Dendritic cell treated with granulocyte-macrophage colony-stimulating factor and Interleukin-4, amounts not matched to agents 40 ng/mL and 50 ng/mL, for 4 days (primary cell): ENCODE results near the gene GGA1.

Experiments
- H3K27ac Mint-ChIP-seq: one replicate; pipeline ENCODE4 v1.8.0; 2022; ENCODE audit warnings: mild to moderate bottlenecking, mixed read lengths
- H3K27me3 Mint-ChIP-seq: one replicate; pipeline ENCODE4 v1.8.0; 2022; ENCODE audit warnings: mild to moderate bottlenecking, mixed read lengths
- H3K36me3 Mint-ChIP-seq: one replicate; pipeline ENCODE4 v1.8.0; 2022; ENCODE audit warnings: low read depth, mixed read lengths
- H3K4me1 Mint-ChIP-seq: one replicate; pipeline ENCODE4 v1.8.0; 2022; ENCODE audit warnings: low read depth, mixed read lengths
- H3K4me3 Mint-ChIP-seq: one replicate; pipeline ENCODE4 v1.8.0; 2022; ENCODE audit warnings: mild to moderate bottlenecking, moderate library complexity, mixed read lengths
- H3K9me3 Mint-ChIP-seq: one replicate; pipeline ENCODE4 v1.8.0; 2022; ENCODE audit warnings: mixed read lengths
- intact Hi-C: fragments of 100-400 bp; cut with micrococcal nuclease; formaldehyde crosslinking; loops from one replicate; pipeline ENCODE4 v1.15.0; 2022

Gene GGA1

DNA sequence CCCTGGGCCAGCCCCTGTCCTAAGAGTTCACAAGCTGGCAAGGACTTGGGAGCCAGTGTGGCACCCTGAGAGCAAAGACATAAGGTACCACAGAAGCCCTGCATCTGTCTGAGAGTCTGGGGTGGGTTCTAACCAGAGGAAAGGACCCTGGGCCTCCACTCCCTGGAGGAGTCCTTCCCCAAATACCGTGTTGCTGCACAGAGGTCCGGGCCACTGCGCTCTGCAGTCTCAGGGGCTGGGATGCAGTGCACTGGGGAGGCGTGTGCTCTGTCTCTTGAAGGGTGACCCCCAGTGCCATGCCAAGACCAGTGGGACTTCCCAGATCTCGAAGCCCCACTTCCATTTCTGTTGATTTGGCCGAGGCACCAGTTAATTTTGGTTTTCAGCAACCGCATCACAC is 26.5 kb downstream of the GGA1 start:
- H3K27me3 Mint-ChIP-seq, result no peaks in the 10 kb centered on the region
- H3K27ac Mint-ChIP-seq, result peak overlapping the region; percentile 87
- intact Hi-C loops, result loop anchor here (10.0 kb wide), 1 partner anchor 100 kb away; no protein-coding TSS in a partner anchor
- H3K4me3 Mint-ChIP-seq, result peak overlapping the region; percentile 62
- H3K9me3 Mint-ChIP-seq, result no peaks in the 10 kb centered on the region
- H3K4me1 Mint-ChIP-seq, result peaks cover 84% of the 10 kb centered on the region
- H3K36me3 Mint-ChIP-seq, result peaks cover 43% of the 10 kb centered on the region

DNA sequence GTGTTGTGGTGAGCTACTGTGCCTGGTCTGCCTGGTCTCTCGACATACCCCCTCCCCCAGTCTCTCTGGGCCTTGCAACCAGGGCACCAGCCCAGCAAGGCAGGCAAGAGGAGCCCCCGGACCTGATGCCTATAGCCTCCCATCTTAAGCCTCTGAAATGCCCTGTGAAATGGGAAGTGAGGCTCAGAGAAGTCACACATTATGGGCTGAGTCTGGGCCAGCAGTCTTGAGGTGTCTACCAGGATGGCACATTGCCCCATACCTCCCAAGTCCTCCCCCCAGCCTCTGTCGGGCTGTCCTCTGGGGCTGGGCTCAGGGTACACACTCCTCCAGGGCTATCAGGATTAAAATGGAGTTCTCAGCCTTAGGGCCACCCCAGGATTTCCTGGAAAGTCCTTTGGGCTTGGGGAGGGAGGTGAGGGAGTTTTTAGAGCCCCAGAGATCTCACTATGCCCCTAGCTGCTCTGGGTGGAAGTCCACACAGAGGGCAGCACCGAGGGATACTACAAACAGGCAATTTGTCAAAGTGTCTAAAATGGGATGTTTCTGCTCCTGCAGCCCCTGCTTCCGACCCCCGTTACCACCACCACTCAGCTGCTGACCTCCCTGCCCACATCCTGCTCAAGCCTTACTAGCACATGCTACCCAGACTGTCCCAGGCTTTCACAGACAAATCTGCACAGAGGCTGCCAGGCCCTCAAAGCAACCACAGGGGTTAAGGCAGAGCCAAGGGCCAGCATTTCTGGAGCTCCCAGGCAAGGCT is 27.7 kb downstream of the GGA1 start:
- no peaks in the 10 kb centered on the region for H3K9me3 Mint-ChIP-seq
- peak overlapping the region; percentile 87 for H3K27ac Mint-ChIP-seq
- no peaks in the 10 kb centered on the region for H3K27me3 Mint-ChIP-seq
- intact Hi-C loops, result loop anchor here (10.0 kb wide), 1 partner anchor 98 kb away; no protein-coding TSS in a partner anchor
- peaks cover 80% of the 10 kb centered on the region for H3K4me1 Mint-ChIP-seq
- peak overlapping the region; percentile 32 for H3K4me3 Mint-ChIP-seq
- peaks cover 43% of the 10 kb centered on the region for H3K36me3 Mint-ChIP-seq

DNA sequence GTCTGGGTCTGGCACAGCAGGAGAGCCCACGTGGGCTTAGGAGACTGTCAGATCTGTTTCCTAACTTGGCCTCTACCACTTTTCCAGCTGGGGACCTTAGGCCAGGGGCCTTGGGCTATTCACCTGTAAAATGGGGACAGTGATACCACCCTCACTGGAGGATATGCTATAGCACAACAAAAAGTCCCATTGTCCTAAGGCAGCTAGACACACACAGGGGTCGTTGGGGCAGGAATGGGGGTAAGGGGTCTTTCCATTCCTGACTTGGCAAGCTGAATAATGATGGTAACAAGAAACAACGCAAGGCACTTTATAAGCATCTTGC is 28.3 kb downstream of the GGA1 start:
- peaks cover 43% of the 10 kb centered on the region for H3K36me3 Mint-ChIP-seq
- H3K27me3 Mint-ChIP-seq, result no peaks in the 10 kb centered on the region
- intact Hi-C loops, result loop anchor here (10.0 kb wide), 1 partner anchor 98 kb away; no protein-coding TSS in a partner anchor
- H3K9me3 Mint-ChIP-seq, result no peaks in the 10 kb centered on the region
- peak overlapping the region; percentile 87 for H3K27ac Mint-ChIP-seq
- H3K4me1 Mint-ChIP-seq, result peaks cover 80% of the 10 kb centered on the region
- peak overlapping the region; percentile 32 for H3K4me3 Mint-ChIP-seq

DNA sequence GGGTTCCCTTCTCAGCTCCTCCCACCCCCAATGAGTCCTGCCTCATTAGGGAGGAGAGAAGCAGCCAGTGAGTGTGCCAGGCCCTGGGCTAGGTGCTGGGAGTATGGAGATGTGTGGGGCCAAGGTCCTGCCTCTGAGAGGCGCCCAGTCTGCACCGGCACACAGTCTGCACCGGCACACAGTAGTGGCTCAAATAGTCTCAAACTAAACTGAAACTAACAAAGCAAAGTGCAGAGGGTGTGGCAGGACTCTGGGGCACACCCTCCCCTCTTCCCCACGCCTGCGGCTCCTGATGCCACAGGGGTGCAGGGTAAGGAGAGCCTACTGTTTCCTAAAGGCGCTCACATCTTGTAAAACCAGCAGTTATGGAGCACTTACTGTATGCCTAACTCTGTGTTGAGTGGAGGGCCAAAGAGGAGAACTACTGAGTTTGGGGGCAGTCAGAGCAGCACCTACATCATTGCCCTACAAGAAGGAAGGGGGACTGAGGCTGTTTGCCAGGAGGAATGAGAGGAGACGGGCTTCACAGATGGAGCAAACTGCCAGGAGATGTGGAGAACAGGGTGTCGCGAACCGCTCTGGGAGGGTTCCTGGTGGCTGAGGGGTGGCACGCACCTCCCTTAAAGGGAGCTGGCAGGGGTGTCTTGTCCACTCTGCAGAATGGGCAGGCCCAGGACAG is 29.9 kb downstream of the GGA1 start:
- Mint-ChIP-seq H3K4me1 (peaks cover 80% of the 10 kb centered on the region), H3K9me3 (no peaks in the 10 kb centered on the region), H3K4me3 (peak overlapping the region; percentile 98), H3K36me3 (peaks cover 44% of the 10 kb centered on the region), H3K27me3 (no peaks in the 10 kb centered on the region), H3K27ac (peak overlapping the region; percentile 87)
- intact Hi-C loops, result loop anchor here (10.0 kb wide), 1 partner anchor 96 kb away; no protein-coding TSS in a partner anchor

DNA sequence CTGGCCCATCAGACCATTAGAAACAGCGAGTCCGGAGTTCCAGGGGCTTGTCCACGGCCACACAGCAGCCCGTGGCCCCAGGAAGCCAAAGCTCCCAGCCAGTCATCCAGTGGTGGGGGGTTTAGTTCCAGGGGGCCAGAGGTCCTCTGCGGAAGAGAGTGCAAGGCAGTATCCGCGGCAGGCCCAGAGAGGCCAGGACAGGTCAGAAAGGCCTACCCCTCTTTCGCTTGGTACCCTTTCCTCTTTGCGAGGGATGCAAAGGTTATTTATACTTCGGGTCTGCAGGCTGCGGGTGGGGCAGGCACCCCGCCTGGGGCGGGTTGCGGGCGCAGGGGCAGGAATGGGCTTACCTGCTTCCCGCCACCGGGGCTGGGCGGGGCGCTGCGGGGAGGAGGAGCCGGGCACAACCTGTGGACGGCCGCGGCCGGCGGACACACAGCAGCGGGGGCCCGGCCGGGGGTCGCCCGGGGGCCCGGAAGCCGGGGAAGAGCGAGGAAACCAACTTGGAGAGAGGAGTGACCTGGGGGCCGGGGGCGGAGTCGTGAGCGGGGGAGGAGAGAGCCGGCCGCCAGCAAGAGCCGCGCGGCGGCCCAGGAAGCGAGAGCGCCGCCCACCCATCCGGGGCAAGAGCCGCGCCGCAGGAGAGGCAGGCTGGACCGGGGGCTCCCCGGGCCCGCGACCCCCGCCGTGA is 30.6 kb downstream of the GGA1 start, which contains the start of gene SH3BP1:
Gene SH3BP1 (plus strand): TSS at position 600 of the 691 bp plus-strand sequence. CDS start 119 bp downstream, outside the sequence.
- Mint-ChIP-seq H3K27me3 (no peaks in the 10 kb centered on the region), H3K36me3 (peaks cover 51% of the 10 kb centered on the region), H3K4me1 (peaks cover 77% of the 10 kb centered on the region), H3K9me3 (no peaks in the 10 kb centered on the region), H3K27ac (peak within 1 kb of the TSS; percentile 87), H3K4me3 (peak within 1 kb of the TSS; percentile 98)
- intact Hi-C loops, result loop anchor here (10.0 kb wide), 1 partner anchor 96 kb away; no protein-coding TSS in a partner anchor

DNA sequence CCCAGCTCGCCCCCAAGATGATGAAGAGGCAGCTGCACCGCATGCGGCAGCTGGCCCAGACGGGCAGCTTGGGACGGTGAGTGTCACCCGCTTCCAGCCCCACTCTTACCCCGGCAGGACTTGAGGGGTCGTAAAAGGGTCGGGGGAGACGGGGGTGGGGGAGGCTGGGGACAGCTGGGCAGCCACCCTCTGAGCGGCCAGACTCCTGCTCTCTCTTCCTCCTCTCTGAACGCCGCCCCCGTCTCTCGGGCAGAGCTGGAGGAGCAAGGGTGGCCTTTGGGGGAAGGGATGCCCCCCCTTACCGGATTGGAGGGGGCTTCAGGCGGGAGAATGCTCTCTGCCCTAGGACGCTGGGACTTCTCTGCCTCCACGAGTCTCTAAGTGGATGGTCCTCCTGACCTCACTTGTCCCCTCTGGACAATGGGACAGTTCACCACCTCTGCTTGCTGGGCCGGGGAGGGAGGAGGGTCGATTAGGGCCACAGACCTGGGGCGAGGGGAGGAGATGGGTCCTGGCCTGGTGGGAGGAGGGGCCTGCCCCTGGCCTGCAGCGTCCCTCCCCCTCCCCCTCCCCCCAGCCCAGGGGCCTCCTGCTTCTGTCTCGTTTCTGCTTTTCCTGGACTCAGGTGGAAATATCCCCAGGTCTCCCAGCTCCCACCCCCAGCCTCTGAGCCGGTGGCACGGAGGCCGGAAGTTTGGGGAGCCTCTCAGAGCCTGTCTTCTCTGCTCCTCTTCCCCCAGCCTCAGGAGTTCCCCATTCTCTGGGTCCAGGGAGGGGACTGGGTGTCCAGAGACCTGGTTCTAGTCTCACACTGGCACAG is 31.3 kb downstream of the GGA1 start:
- Mint-ChIP-seq H3K4me1 (peaks cover 77% of the 10 kb centered on the region), H3K4me3 (peak overlapping the region; percentile 98), H3K9me3 (no peaks in the 10 kb centered on the region), H3K27ac (peak overlapping the region; percentile 87), H3K27me3 (no peaks in the 10 kb centered on the region), H3K36me3 (peaks cover 59% of the 10 kb centered on the region)
- intact Hi-C loops, result loop anchor here (5.0 to 10.0 kb wide), 2 partner anchors 42 to 95 kb away; no protein-coding TSS in a partner anchor

DNA sequence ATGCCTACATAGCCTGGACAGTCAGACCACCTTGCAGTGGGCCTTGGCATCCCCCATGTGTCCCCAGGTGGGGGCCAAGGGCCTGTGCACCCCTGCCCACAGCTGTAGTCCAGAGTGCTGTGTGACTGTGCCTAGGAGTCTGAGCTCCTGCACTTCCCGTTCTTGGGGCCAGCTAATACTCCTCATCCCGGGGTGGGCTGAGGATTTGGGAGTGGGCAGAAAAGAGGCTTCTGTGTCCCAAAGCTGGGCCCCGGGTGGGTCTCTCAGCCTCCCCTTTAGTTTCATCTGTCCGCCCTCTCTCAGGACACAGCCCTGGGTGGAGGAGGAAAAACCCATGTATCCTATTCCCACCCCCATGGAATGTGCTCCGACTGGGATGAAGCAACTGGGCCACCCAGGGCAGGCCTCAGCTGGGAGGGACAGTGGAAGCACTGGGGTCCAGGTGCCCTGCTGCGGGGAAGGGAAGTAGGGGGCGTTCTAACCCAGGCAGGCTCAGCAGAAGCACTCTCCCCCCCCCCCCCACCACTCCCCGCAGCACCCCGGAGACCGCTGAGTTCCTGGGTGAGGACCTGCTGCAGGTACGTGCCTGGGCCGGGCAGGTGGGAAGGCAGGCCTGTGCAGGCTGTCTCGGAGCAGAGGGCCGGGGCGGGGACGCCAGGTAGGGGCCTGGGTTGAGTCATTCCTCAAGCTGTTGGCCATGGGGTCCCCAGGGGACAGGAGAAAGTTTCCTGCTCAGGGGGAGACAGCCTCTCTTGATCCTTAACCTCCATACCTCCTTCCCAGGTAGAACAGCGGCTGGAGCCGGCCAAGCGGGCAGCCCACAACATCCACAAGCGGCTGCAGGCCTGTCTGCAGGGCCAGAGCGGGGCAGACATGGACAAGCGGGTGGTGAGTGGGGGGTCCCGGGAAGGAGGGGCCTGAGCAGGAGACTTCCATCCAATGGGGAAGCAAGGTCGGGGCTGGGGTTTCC is 32.2 kb downstream of the GGA1 start:
- Mint-ChIP-seq H3K27me3 (no peaks in the 10 kb centered on the region), H3K27ac (peak overlapping the region; percentile 87), H3K9me3 (no peaks in the 10 kb centered on the region), H3K4me3 (peak overlapping the region; percentile 98), H3K36me3 (peaks cover 68% of the 10 kb centered on the region), H3K4me1 (peaks cover 76% of the 10 kb centered on the region)
- intact Hi-C loops, result loop anchor here (5.0 kb wide), 1 partner anchor 41 kb away; no protein-coding TSS in a partner anchor

DNA sequence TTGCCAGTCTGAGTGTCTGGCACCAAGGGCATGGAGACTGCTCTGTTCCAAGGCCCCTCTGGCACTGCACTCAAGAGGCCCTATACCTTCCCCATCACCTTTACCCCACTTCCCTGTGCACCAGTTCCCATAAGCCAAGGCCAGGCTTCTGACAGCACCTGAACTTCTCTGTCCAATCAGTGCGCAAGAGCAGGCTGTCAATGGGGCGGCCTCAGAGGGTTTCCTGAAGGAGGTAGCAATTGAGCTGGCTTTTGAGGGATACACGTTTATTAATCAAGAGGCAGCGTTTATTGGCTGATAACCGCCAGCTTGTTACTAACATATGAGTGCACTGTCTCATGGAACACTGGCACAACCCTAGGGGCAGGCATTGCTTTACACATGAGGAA is 32.9 kb downstream of the GGA1 start:
- peaks cover 71% of the 10 kb centered on the region for H3K4me1 Mint-ChIP-seq

DNA sequence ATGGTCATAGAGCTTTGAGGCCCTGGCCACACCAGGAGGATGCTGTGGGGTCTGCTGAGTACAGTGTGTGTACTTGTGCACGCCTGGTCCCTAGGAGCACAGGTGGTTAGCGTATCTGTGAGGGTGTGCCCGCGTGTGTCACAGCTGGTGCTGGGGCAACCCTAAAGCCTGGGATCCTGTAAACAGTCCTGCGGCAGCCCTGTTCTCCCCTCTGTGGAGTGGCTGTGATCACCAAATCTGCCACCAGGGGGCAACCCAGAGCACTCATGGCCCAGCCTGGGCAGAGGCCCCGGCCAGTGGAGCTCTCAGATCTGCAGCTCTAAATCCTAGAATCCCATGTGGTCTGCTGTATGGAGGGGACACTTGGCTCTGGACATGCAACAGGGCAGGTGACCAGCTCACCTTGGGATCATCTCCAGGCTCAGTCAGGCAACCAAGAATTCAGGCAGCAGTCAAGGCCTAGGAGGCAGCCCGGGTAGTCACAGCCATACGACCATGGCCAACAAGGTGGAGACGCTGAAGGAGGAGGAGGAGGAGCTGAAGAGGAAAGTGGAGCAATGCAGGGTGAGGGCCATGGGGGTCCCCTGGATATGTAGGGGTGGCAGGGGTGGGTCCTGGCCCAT is 34.7 kb downstream of the GGA1 start:
- no peaks in the 10 kb centered on the region for H3K9me3 Mint-ChIP-seq
- H3K36me3 Mint-ChIP-seq, result peaks cover 92% of the 10 kb centered on the region
- peaks cover 55% of the 10 kb centered on the region for H3K4me1 Mint-ChIP-seq
- H3K4me3 Mint-ChIP-seq, result peak overlapping the region; percentile 40
- no peaks in the 10 kb centered on the region for H3K27me3 Mint-ChIP-seq
- intact Hi-C loops, result loop anchor here (5.0 kb wide), 1 partner anchor 39 kb away; no protein-coding TSS in a partner anchor
- H3K27ac Mint-ChIP-seq, result peak overlapping the region; percentile 71

More for the DNA sequence above, 32.9 kb downstream of the GGA1 start:
- H3K27ac Mint-ChIP-seq, result no peak overlapping the region
- H3K27me3 Mint-ChIP-seq, result no peaks in the 10 kb centered on the region
- H3K9me3 Mint-ChIP-seq, result no peaks in the 10 kb centered on the region
- H3K36me3 Mint-ChIP-seq, result peaks cover 74% of the 10 kb centered on the region
- peak overlapping the region; percentile 98 for H3K4me3 Mint-ChIP-seq
- intact Hi-C loops, result loop anchor here (5.0 kb wide), 1 partner anchor 41 kb away; no protein-coding TSS in a partner anchor

DNA sequence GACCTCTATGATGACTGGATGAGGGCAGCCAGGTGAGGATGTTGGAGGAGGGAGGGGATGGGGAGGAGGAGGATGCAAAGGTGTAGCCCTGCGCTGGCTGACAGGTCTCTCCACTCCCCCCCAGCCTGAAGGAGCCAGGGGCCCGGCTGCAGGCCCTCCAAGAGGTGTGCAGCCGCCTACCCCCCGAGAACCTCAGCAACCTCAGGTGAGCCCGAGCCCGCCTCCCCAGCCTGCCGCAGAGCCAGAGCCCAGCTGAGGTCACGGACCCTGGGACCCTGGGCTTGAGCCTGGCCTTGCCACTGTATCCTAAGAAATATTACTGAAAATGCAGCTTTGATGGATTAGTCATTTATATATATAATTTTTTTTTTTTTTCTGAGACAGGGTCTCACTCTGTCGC is 38.7 kb downstream of the GGA1 start:
- intact Hi-C loops, result no loop called here
- no peaks in the 10 kb centered on the region for H3K9me3 Mint-ChIP-seq
- H3K36me3 Mint-ChIP-seq, result peaks cover 100% of the 10 kb centered on the region
- peaks cover 35% of the 10 kb centered on the region for H3K4me1 Mint-ChIP-seq
- H3K27me3 Mint-ChIP-seq, result no peaks in the 10 kb centered on the region
- no peak overlapping the region for H3K27ac Mint-ChIP-seq
- H3K4me3 Mint-ChIP-seq, result no peak overlapping the region

DNA sequence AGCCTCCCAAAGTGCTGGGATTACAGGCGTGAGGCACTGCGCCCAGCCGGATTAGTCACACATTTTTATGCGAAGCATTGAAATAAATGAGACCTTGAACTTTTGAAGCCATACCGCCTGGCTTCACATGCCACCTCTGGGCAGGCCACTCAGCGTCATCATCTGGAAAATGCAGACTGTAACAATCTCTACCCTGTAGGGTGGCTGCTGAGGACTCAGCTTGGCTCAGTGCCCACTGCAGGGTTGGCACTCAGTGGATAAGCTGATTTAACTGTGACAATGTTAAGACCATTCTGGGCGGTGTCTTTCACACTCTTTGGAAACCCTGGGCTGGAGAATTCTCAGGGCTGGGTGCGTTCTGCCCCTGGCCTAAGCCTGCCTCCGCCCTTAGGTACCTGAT is 39.3 kb downstream of the GGA1 start:
- peaks cover 100% of the 10 kb centered on the region for H3K36me3 Mint-ChIP-seq
- H3K4me1 Mint-ChIP-seq, result peaks cover 29% of the 10 kb centered on the region
- no peaks in the 10 kb centered on the region for H3K27me3 Mint-ChIP-seq
- peak overlapping the region; percentile 25 for H3K27ac Mint-ChIP-seq
- H3K9me3 Mint-ChIP-seq, result no peaks in the 10 kb centered on the region
- intact Hi-C loops, result no loop called here
- no peak overlapping the region for H3K4me3 Mint-ChIP-seq
